PFSK-1 (cell line): Measurements from ENCODE around the gene RMDN2.

Experiments
- FOXP2 ChIP-seq: optimal IDR thresholded peaks from 2 replicates; pipeline ENCODE3; 2011; ENCODE audit warnings: borderline replicate concordance, control low read depth, inconsistent platforms; ENCODE audit not compliant: insufficient read depth; ENCODE audit errors: extremely low read length, extremely low read depth
- POLR2AphosphoS5 ChIP-seq: IDR thresholded peaks from 2 replicates; pipeline ENCODE4 v1.6.1; 2012; ENCODE audit warnings: low read depth, mild to moderate bottlenecking, control low read depth, low read length, moderate library complexity
- REST ChIP-seq, 2 experiments: IDR thresholded peaks; 2 replicates each; pipeline versions ENCODE4 v1.6.1 to v1.8.0; 2011 to 2012; ENCODE audit warnings: low read depth in 2 of 2, low read length in 2 of 2, control low read depth in 1 of 2, inconsistent platforms in 1 of 2, mild to moderate bottlenecking in 1 of 2, moderate library complexity in 1 of 2; ENCODE audit not compliant: insufficient read depth in 1 of 2
- SIN3A ChIP-seq: IDR thresholded peaks from 2 replicates; pipeline ENCODE4 v1.6.1; 2012; ENCODE audit warnings: mild to moderate bottlenecking, low read length, moderate library complexity, borderline replicate concordance; ENCODE audit not compliant: insufficient read depth
- TAF1 ChIP-seq: IDR thresholded peaks from 2 replicates; pipeline ENCODE4 v1.6.1; 2012; ENCODE audit warnings: low read length, control low read depth, borderline replicate concordance; ENCODE audit not compliant: insufficient read depth

- no peak for TF ChIP-seq POLR2AphosphoS5
- no peak for TF ChIP-seq SIN3A
- no peak for TF ChIP-seq TAF1
- TF ChIP-seq REST (IDR thresholded peaks at IDR 0.05; ENCODE audit: insufficient read depth in 1 of 2, low read depth in 2 of 2, low read length in 2 of 2): no peak
- TF ChIP-seq FOXP2: no peak
Observed at GRCh38 chr2:38066421-38067115, 141.5 kb downstream of the RMDN2 start.
